Mucosa of rectum (tissue), 2 donors: Measurements from ENCODE around the gene UGT2A1.

Source experiments
- H3K27ac ChIP-seq, 2 donors: one replicate each; pipeline ENCODE4 v1.7.0; 2013; ENCODE audit warnings: inconsistent platforms in 2 of 2, low read depth in 2 of 2, low read length in 2 of 2
- H3K27me3 ChIP-seq, 2 donors: one replicate each; pipeline ENCODE4 v1.7.0; 2013; ENCODE audit warnings: low read length in 2 of 2; ENCODE audit not compliant: control insufficient read depth in 2 of 2, insufficient read depth in 2 of 2
- H3K36me3 ChIP-seq, 2 donors: one replicate each; pipeline ENCODE4 v1.7.0; 2013; ENCODE audit warnings: low read length in 2 of 2; ENCODE audit not compliant: control insufficient read depth in 2 of 2, insufficient read depth in 2 of 2
- H3K4me1 ChIP-seq, 2 donors: one replicate each; pipeline ENCODE4 v1.7.0; 2013; ENCODE audit warnings: low read length in 2 of 2, mild to moderate bottlenecking in 1 of 2; ENCODE audit not compliant: control insufficient read depth in 2 of 2, insufficient read depth in 2 of 2
- H3K4me3 ChIP-seq, 2 donors: one replicate each; pipeline ENCODE4 v1.7.0; 2013; ENCODE audit warnings: low read length in 2 of 2
- H3K9ac ChIP-seq, 2 donors: one replicate each; pipeline ENCODE4 v1.7.0; 2013; ENCODE audit warnings: low read length in 2 of 2, low read depth in 1 of 2, mild to moderate bottlenecking in 1 of 2
- H3K9me3 ChIP-seq, 2 donors: one replicate each; pipeline ENCODE4 v1.7.0; 2013; ENCODE audit warnings: low read length in 2 of 2; ENCODE audit not compliant: control insufficient read depth in 2 of 2
- donor health status: healthy.
- donor health status: Normal muscosa, but diverticular disease.

UGT2A1 gene

GRCh38 chr4:69594382-69594781 lies 58.7 kb downstream of the UGT2A1 start:
- Histone ChIP-seq H3K27me3 (no peaks in the 10 kb centered on the region), H3K27ac (no peak overlapping the region), H3K9me3 (no peaks in the 10 kb centered on the region), H3K4me3 (no peak overlapping the region), H3K4me1 (no peaks in the 10 kb centered on the region), H3K9ac (no peak overlapping the region), H3K36me3 (no peaks in the 10 kb centered on the region)

GRCh38 chr4:69591364-69591763 lies 61.7 kb downstream of the UGT2A1 start:
- H3K4me3 ChIP-seq = no peak overlapping the region
- no peaks in the 10 kb centered on the region for H3K9me3 ChIP-seq
- no peak overlapping the region for H3K9ac ChIP-seq
- no peaks in the 10 kb centered on the region for H3K36me3 ChIP-seq
- H3K27ac ChIP-seq = no peak overlapping the region
- H3K27me3 ChIP-seq = no peaks in the 10 kb centered on the region
- no peaks in the 10 kb centered on the region for H3K4me1 ChIP-seq

GRCh38 chr4:69589884-69590283 lies 63.2 kb downstream of the UGT2A1 start:
- Histone ChIP-seq H3K4me3 (no peak overlapping the region), H3K9ac (no peak overlapping the region), H3K27ac (no peak overlapping the region), H3K4me1 (no peaks in the 10 kb centered on the region), H3K27me3 (no peaks in the 10 kb centered on the region), H3K9me3 (no peaks in the 10 kb centered on the region), H3K36me3 (no peaks in the 10 kb centered on the region)

GRCh38 chr4:69584135-69584534 lies 68.9 kb downstream of the UGT2A1 start:
- H3K4me1 ChIP-seq = no peaks in the 10 kb centered on the region
- no peaks in the 10 kb centered on the region for H3K9me3 ChIP-seq
- H3K27me3 ChIP-seq = no peaks in the 10 kb centered on the region
- no peak overlapping the region for H3K4me3 ChIP-seq
- no peak overlapping the region for H3K27ac ChIP-seq
- no peaks in the 10 kb centered on the region for H3K36me3 ChIP-seq
- H3K9ac ChIP-seq = no peak overlapping the region

- Histone ChIP-seq H3K4me3 (no peak overlapping the region), H3K9ac (no peak overlapping the region), H3K9me3 (no peaks in the 10 kb centered on the region), H3K4me1 (no peaks in the 10 kb centered on the region), H3K27me3 (no peaks in the 10 kb centered on the region), H3K27ac (no peak overlapping the region), H3K36me3 (no peaks in the 10 kb centered on the region)
Measured at GRCh38 chr4:69583543-69583942, 69.5 kb downstream of the UGT2A1 start.

- Histone ChIP-seq H3K9me3 (no peaks in the 10 kb centered on the region), H3K4me3 (no peak overlapping the region), H3K4me1 (no peaks in the 10 kb centered on the region), H3K27ac (no peak overlapping the region), H3K27me3 (no peaks in the 10 kb centered on the region), H3K9ac (no peak overlapping the region), H3K36me3 (no peaks in the 10 kb centered on the region)
Measured at GRCh38 chr4:69577245-69577644, 75.8 kb downstream of the UGT2A1 start.

GRCh38 chr4:69576251-69576877 lies 76.7 kb downstream of the UGT2A1 start:
- no peaks in the 10 kb centered on the region for H3K27me3 ChIP-seq
- no peaks in the 10 kb centered on the region for H3K4me1 ChIP-seq
- H3K36me3 ChIP-seq = no peaks in the 10 kb centered on the region
- no peak overlapping the region for H3K4me3 ChIP-seq
- H3K9ac ChIP-seq = no peak overlapping the region
- H3K9me3 ChIP-seq = no peaks in the 10 kb centered on the region
- H3K27ac ChIP-seq = no peak overlapping the region

- no peak overlapping the region for H3K9ac ChIP-seq
- no peaks in the 10 kb centered on the region for H3K36me3 ChIP-seq
- no peaks in the 10 kb centered on the region for H3K27me3 ChIP-seq
- H3K4me1 ChIP-seq = no peaks in the 10 kb centered on the region
- no peak overlapping the region for H3K27ac ChIP-seq
- no peak overlapping the region for H3K4me3 ChIP-seq
- H3K9me3 ChIP-seq = no peaks in the 10 kb centered on the region
Measured at GRCh38 chr4:69568787-69569186, 84.3 kb downstream of the UGT2A1 start.

- Histone ChIP-seq H3K4me1 (no peaks in the 10 kb centered on the region), H3K9me3 (no peaks in the 10 kb centered on the region), H3K4me3 (no peak overlapping the region), H3K9ac (no peak overlapping the region), H3K27ac (no peak overlapping the region), H3K27me3 (no peaks in the 10 kb centered on the region), H3K36me3 (no peaks in the 10 kb centered on the region)
Measured at GRCh38 chr4:69563424-69563823, 89.6 kb downstream of the UGT2A1 start.

- Histone ChIP-seq H3K9ac (no peak overlapping the region), H3K9me3 (no peaks in the 10 kb centered on the region), H3K4me1 (no peaks in the 10 kb centered on the region), H3K4me3 (no peak overlapping the region), H3K27ac (no peak overlapping the region), H3K27me3 (no peaks in the 10 kb centered on the region), H3K36me3 (no peaks in the 10 kb centered on the region)
Measured at GRCh38 chr4:69549651-69550050, 103.4 kb downstream of the UGT2A1 start.
